ENCODE measurements around the gene LTBP3.

Gene LTBP3

DNA sequence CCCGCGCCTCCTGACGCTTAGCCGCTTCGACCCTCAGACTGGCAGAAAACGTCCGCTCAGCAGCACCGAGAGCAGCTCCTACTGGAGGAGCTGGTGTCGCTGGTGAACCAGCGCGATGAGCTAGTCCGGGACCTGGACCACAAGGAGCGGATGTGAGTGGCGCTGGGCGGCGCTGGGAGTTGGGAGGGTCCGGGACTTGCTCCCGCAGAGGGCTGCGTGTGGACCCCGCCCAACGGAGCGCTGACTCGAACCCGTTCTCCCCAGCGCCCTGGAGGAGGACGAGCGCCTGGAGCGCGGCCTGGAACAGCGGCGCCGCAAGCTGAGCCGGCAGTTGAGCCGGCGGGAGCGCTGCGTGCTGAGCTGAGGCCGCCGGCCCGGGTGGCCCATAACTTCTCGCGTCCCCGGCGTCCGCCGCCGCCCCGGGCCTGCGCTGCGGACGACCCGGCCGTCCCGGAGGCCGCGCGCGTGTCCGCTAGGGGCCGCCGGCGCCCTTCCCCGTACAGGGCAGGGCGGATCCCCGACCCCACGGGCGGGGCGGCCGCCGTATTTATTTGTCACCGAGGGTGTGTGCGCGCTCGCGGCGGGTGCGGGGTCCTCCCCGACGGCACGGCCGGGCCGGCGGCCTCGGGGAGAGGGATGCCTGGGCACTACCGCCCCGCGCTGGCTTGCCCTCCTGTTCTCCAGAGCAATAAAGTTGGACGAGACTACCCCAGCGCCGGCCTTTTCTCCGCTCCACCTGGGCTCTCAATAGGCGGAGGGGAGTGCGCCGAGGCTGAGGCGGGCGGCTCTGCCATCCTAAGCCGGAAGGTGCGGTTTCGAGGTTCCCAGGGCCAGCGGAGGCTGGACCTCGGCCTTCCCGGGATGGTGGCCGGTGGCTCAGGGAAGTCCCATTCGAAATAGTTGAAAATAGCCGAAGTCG, 34.0 kb upstream of the LTBP3 start:
- peak; percentile 69 for DNase-seq (ENCODE audit: low read depth)
- TF ChIP-seq, protein P1, sequence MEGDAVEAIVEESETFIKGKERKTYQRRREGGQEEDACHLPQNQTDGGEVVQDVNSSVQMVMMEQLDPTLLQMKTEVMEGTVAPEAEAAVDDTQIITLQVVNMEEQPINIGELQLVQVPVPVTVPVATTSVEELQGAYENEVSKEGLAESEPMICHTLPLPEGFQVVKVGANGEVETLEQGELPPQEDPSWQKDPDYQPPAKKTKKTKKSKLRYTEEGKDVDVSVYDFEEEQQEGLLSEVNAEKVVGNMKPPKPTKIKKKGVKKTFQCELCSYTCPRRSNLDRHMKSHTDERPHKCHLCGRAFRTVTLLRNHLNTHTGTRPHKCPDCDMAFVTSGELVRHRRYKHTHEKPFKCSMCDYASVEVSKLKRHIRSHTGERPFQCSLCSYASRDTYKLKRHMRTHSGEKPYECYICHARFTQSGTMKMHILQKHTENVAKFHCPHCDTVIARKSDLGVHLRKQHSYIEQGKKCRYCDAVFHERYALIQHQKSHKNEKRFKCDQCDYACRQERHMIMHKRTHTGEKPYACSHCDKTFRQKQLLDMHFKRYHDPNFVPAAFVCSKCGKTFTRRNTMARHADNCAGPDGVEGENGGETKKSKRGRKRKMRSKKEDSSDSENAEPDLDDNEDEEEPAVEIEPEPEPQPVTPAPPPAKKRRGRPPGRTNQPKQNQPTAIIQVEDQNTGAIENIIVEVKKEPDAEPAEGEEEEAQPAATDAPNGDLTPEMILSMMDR (conservative IDR thresholded peaks at IDR 0.05; ENCODE audit: control insufficient read depth, insufficient read depth, low read depth, low read length) = no peak
- H3K4me3 ChIP-seq (ENCODE audit: control insufficient read depth, low read depth, low read length) = no peak overlapping the region

DNA sequence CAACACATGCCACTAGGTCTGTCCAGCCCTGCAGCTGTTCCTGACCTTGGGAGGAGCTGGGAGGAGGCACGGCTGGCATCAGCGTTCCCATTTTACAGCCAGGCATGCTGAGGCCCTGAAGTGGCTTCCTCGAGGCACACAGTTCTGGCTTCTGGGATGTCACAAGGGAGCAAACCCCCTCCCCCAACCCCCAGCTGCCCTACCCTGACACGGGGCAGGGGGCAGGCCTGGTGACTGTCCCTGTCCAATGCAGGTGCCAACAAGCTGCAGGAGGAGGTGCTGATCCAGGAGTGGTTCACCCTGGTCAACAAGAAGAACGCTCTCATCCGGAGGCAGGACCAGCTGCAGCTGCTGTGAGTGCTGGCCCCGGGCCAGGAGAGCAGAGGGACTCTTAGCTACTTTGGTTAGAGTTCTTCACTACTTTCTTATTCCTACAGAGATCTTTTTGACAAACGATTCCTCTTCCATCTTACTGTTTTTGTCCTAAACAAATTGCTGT, 32.1 kb upstream of the LTBP3 start:
- TF ChIP-seq, protein P1 (conservative IDR thresholded peaks at IDR 0.05; ENCODE audit: control insufficient read depth, insufficient read depth, low read depth, low read length) = no peak
- H3K4me3 ChIP-seq (ENCODE audit: control insufficient read depth, low read depth, low read length) = no peak overlapping the region
- no peak for DNase-seq (ENCODE audit: low read depth)

DNA sequence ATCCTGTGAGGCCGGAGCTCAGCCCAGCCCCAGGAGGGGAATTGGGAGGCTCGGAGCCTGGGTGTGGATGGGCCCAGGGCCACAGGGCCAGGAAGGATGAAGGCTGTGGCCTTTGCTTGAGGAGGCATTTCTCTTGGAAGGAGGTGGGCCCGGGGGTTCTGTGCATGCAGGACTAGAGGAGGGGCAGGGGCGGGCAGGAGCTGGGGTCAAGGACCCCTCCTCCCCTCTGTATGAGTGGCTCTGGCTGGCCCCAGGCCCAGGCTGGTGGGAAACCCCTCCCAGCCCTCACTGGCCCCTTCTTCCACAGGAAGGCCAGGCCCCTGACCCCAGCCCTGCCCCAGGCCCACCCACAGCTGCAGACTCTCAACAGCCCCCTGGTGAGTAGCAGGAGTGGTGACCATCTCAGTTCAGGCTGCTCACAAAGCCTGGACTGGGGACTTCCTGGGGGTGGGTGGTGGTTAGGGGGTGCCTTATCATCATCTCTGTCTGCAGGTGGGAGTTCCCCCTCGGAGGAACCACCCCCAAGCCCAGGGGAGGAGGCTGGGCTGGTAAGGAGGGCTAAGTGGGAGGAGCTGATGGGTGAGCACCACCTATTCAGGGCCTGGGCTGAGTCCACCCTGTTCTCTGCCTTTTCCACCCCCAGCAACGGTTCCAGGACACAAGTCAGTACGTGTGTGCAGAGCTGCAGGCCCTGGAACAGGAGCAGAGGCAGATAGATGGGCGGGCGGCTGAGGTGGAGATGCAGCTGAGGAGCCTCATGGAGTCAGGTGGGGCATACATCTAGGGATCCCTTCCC, 31.5 kb upstream of the LTBP3 start:
- TF ChIP-seq, protein P1 (conservative IDR thresholded peaks at IDR 0.05; ENCODE audit: control insufficient read depth, insufficient read depth, low read depth, low read length) = no peak
- DNase-seq (ENCODE audit: low read depth) = no peak
- no peak overlapping the region for H3K4me3 ChIP-seq (ENCODE audit: control insufficient read depth, low read depth, low read length)

DNA sequence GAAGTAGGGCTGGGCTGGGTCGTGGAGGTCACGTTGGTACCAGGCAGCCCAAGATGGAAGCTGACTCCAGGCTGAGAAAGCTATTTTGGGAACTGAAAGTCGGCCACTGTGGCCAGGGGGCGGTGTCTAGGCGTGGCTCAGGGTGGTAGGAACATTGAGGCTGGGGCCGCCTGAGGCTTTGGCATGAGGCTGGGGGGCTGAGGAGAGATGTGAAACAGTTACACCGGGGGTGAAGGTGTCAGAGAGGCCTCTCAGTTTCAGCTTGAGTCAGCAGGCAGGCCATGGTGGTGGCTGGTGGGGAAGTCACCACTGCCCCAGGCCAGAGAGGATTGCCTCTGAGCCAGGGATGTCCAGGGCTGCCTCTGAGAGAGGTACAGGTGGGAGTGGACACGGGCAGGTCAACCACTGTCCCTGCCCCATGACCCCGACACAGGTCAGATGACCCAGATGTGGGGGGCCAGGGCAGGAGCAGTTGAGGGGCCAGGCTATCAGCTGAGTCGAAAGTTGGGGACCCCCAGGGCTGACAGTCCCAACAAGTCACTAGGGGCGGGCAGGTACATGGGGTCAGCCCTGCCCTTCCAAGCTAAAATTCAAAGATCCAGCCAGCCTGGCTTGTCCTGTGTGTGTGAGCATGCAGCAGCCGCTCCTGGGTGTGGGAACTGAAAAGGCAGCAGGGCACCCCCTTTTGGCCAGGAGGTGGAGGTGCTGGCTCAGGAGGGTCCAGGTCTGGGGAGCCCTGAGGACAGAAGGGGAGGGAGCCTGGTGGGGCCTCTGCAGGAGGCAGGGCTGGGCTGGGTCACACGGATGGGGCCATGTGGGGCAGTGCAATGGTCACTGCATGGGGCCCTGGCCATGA, 30.3 kb upstream of the LTBP3 start:
- peak; percentile 48 for DNase-seq (ENCODE audit: low read depth)
- H3K4me3 ChIP-seq (ENCODE audit: control insufficient read depth, low read depth, low read length) = no peak overlapping the region
- TF ChIP-seq, protein P1 (conservative IDR thresholded peaks at IDR 0.05; ENCODE audit: control insufficient read depth, insufficient read depth, low read depth, low read length) = peak; percentile 47

DNA sequence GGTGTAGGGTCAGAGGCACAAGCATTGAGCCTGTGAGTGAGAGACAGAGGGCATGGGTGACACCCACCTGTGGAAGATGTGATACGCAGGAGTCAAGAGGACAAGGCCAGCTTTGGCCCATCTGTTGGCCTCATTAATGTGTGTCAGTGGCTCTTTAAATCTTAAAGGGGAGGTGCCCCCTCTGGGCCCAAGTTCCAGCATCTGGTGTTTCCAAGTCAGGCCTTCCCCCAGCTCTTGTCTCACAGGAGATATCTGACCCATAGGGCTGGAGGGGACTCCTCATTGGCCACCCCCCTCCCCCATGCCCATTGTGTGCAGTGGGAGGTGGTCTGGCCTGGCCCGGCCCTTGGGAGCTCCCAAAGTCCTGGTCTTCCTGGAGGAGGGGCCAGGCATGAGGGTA, 28.5 kb upstream of the LTBP3 start:
- TF ChIP-seq, protein P1 (conservative IDR thresholded peaks at IDR 0.05; ENCODE audit: control insufficient read depth, insufficient read depth, low read depth, low read length) = no peak
- DNase-seq (ENCODE audit: low read depth) = peak; percentile 50
- no peak overlapping the region for H3K4me3 ChIP-seq (ENCODE audit: control insufficient read depth, low read depth, low read length)

DNA sequence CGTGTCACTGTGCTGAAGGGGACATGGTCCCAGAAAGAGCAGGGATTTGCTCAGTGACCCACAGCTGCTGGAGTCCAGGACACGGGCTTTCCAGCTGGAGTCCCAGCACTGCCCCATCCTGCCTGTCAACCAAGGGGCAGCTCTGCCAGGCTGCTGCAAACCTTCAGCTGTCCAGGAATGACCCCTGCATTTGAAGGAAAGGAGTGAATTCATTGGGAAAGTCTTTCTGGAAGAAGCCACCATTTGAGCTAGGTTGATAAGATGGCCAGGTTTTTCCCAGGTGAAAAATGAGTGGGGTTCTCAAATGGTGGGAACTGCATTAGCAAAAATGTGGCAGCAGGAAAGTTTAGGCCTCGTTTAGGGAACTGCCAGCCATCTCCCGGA, 28.1 kb upstream of the LTBP3 start:
- no peak for DNase-seq (ENCODE audit: low read depth)
- no peak overlapping the region for H3K4me3 ChIP-seq (ENCODE audit: control insufficient read depth, low read depth, low read length)
- TF ChIP-seq, protein P1 (conservative IDR thresholded peaks at IDR 0.05; ENCODE audit: control insufficient read depth, insufficient read depth, low read depth, low read length) = no peak
